ENCODE data around the gene FMO4.
"Not testable (repeated sequence)": the region's sequence is repeated elsewhere in the genome, so short reads cannot be mapped to it uniquely, and the experiment has no call there.

DNA sequence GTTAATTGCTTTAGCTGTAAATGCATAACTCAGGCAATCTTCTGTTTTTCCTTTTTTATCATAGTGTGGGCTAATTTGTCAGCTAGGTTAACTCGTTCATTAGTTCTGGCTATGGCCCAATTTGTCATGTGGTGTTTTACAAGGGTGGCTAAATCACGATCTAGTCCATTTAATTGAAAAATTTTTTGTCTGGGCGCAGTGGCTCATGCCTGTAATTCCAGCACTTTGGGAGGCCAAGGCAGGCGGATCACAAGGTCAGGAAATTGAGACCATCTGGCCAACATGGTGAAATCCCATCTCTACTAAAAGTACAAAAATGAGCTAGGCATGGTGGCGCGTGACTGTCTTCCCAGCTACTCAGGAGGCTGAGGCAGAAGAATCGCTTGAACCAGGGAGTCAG is 18.6 kb upstream of the FMO4 start:
- TF ChIP-seq CTCF (tag by site-specific recombination; IDR thresholded peaks at IDR 0.05); ZBTB1 (tag by site-specific recombination; IDR thresholded peaks at IDR 0.05); ZNF629 (tag by site-specific recombination; IDR thresholded peaks at IDR 0.05); ZNF184 (tag by site-specific recombination; IDR thresholded peaks at IDR 0.05); ZNF366 (tag by site-specific recombination; conservative IDR thresholded peaks at IDR 0.05); ZNF777 (tag by site-specific recombination; IDR thresholded peaks at IDR 0.05; ENCODE audit: borderline replicate concordance); ZNF324 (tag by site-specific recombination; IDR thresholded peaks at IDR 0.05); ZNF660 (tag by site-specific recombination; IDR thresholded peaks at IDR 0.05); MEIS1 (CRISPR knock-in tag; IDR thresholded peaks at IDR 0.05; ENCODE audit: borderline replicate concordance); ZNF580 (tag by site-specific recombination; IDR thresholded peaks at IDR 0.05): not testable (repeated sequence)
- TF ChIP-seq, protein P1, sequence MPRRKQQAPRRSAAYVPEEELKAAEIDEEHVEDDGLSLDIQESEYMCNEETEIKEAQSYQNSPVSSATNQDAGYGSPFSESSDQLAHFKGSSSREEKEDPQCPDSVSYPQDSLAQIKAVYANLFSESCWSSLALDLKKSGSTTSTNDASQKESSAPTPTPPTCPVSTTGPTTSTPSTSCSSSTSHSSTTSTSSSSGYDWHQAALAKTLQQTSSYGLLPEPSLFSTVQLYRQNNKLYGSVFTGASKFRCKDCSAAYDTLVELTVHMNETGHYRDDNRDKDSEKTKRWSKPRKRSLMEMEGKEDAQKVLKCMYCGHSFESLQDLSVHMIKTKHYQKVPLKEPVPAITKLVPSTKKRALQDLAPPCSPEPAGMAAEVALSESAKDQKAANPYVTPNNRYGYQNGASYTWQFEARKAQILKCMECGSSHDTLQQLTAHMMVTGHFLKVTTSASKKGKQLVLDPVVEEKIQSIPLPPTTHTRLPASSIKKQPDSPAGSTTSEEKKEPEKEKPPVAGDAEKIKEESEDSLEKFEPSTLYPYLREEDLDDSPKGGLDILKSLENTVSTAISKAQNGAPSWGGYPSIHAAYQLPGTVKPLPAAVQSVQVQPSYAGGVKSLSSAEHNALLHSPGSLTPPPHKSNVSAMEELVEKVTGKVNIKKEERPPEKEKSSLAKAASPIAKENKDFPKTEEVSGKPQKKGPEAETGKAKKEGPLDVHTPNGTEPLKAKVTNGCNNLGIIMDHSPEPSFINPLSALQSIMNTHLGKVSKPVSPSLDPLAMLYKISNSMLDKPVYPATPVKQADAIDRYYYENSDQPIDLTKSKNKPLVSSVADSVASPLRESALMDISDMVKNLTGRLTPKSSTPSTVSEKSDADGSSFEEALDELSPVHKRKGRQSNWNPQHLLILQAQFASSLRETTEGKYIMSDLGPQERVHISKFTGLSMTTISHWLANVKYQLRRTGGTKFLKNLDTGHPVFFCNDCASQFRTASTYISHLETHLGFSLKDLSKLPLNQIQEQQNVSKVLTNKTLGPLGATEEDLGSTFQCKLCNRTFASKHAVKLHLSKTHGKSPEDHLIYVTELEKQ (tag by site-specific recombination; IDR thresholded peaks at IDR 0.05; ENCODE audit: borderline replicate concordance) = not testable (repeated sequence)
- TF ChIP-seq, protein P2, sequence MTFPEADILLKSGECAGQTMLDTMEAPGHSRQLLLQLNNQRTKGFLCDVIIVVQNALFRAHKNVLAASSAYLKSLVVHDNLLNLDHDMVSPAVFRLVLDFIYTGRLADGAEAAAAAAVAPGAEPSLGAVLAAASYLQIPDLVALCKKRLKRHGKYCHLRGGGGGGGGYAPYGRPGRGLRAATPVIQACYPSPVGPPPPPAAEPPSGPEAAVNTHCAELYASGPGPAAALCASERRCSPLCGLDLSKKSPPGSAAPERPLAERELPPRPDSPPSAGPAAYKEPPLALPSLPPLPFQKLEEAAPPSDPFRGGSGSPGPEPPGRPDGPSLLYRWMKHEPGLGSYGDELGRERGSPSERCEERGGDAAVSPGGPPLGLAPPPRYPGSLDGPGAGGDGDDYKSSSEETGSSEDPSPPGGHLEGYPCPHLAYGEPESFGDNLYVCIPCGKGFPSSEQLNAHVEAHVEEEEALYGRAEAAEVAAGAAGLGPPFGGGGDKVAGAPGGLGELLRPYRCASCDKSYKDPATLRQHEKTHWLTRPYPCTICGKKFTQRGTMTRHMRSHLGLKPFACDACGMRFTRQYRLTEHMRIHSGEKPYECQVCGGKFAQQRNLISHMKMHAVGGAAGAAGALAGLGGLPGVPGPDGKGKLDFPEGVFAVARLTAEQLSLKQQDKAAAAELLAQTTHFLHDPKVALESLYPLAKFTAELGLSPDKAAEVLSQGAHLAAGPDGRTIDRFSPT (tag by site-specific recombination; IDR thresholded peaks at IDR 0.05) = not testable (repeated sequence)

All from HEK293 (cell line).